GM04503 (cell line): ENCODE results near the gene OR52E1.
"Not testable (repeated sequence)": the region's sequence is repeated elsewhere in the genome, so short reads cannot be mapped to it uniquely, and the experiment has no call there.

Experiments
- DNase-seq: peaks from one replicate; pipeline ENCODE4 v3.0.0-alpha.2; 2012; ENCODE audit warnings: low read depth

OR52E1 gene

DNA sequence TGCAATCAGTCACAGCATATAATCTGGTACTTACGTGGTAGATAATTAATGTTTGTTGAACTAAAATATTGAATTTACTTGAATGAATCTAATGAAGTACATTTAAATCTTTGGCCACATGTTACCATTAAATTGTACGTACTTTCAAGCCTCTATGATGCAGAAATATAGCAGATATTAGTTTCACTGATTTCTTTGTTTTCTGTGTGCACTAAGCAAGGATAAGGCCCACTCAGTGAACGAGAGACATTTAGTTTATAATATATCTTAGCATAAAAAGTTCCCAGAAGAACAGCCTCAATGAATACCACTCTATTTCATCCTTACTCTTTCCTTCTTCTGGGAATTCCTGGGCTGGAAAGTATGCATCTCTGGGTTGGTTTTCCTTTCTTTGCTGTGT, at the start of gene OR52E1:
OR52E1 (plus strand) TSS at position 301 of the 400 bp plus-strand sequence.
- DNase-seq: no peak

DNA sequence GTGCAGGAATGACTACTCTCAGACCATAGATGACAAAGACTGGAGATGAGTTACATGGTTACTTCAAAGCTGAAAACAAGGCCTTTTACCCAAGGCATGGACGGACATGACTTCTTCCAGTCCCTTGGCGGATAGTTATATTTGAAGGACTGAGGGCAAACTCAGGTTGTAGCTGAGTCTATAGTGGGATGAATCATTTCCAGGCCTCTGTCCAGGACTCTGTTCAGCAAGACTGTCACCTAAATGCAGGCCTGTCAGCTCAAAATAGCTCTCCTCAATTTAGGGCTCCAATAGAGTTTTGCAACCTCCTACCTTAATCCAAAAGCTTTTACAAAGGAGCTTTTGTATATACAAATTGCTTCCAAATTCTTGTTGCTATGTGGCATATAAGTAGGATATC, 47.4 kb upstream of the OR52E1 start:
- DNase-seq: no peak

DNA sequence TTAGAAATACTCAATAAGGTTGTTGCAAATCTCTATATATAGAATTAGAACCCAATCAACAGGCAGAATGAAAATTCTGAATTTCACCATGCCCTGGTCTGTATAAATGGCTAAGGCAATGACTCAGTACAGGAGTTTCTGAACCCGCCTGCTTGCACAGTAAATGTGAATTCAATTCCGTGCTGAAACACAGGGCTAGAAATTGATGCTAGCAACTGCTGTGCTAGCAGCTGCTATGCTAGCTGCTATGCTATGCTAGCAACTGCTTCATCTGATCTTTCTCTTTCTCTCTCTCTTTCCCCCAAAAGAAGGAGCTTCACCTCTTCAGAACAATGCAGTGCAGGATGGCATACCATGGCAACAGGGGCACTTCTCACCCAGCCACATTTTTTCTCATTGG, 32.7 kb upstream of the OR52E1 start:
- DNase-seq: no peak

DNA sequence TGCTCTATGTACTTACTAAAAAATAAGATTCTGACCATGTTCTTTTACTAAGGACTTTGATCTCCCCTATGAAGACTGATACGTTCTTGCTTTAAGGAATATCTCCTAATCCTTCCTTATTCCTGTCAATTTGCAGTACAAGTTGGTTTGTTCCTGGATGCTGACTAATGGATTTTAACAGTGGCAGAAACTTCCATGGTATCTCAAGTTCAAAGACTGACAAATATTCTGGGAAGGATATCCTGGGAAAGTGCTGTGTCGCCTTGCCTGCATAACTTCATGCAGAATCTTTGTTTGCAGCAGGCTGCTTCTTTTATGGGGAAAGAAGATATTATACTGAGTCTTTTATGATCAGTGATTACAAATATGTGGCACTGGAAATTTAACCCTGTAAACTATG, 31.4 kb upstream of the OR52E1 start:
- no peak for DNase-seq

DNA sequence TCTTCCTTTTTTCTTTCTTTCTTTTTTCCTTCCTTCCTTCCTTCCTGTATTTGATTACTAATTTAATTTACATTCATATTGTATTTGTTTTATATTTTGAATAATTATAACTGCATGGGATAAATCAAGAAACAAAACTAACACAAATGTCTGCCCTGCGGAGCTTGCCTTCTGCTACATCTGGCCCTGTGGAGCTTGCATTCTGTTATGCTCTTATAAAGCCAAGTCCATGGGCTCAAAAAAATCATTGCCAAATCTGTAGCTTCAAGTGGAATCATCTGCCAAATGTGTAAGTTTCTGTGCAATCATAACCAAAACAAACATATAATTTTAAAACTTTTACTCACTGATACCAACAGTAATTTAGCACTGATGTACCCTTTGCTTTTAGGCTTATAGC, 31.0 kb upstream of the OR52E1 start:
- DNase-seq: no peak

DNA sequence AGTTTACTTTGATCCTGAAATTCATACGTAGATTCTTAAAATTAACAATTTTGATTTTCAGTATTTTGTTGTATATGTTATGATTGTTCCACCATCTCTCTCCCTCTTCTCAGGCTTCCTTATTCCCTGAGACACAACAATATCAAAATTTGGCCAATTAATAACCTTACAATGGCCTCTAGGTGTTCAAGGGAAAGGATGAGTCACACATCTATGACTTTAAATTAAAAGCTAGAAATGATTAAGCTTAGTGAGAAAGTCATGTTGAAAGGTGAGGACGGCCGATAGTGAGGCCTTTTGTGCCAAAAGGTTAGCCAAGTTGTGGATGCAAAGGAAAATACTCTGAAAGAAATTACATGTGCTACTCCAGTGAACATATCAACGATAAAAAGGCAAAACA, 28.5 kb upstream of the OR52E1 start:
- no peak for DNase-seq

DNA sequence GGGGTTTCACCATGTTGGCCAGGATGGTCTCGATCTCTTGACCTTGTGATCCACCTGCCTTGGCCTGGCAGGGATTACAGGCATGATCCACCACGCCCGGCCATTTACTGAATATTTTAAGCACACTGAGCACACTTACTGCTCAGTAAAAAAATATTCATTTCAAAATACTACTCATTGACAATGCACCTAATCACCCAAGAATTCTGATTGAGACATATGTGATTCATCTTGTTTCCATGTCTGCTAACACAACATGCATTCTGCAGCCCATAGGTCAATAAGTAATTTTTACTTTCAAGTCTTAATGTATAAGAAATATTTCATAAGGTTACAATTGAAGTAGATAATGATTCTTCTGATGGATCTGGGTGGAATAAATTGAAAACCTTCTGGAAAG, 27.3 kb upstream of the OR52E1 start:
- no peak for DNase-seq

DNA sequence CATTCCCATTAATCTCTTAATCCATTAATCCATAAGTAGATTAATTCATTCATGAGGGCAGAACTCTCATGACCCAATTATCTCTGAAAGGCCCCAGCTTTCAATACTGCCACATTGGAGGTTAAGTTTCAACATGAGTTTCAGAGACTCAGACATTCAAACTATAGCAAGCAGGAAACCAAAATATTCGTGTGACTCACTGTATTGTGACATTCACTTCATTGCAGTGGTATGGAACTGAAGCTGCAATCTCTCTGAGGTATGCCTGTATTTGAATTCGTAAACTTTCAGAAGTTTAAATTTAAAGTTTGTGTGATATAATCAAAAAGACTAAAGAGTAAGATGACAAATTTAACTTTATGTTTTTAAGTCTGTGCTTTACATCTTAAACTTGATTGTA, 26.0 kb upstream of the OR52E1 start:
- DNase-seq: peak; percentile 6

DNA sequence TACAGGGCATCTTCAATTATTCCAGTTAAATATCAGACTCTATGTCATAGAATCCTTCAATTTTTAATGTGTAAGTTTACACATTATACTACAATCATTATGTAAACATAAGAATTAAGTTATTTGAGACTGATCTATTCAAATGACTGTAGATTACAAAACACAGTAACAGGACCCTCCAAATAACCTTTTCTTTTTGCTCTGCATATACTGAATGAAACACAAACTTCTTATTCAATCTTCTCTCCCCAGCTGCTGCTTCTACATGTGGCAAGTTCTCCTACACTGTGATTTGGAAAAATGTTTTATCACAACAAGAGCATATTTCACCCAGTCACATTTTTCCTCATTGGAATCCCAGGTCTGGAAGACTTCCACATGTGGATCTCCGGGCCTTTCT, 23.1 kb upstream of the OR52E1 start, which contains the start of gene OR52J3:
OR52J3 (plus strand) TSS at position 301 of the 400 bp plus-strand sequence; CDS start at position 301, 0 bp downstream.
- no peak for DNase-seq

DNA sequence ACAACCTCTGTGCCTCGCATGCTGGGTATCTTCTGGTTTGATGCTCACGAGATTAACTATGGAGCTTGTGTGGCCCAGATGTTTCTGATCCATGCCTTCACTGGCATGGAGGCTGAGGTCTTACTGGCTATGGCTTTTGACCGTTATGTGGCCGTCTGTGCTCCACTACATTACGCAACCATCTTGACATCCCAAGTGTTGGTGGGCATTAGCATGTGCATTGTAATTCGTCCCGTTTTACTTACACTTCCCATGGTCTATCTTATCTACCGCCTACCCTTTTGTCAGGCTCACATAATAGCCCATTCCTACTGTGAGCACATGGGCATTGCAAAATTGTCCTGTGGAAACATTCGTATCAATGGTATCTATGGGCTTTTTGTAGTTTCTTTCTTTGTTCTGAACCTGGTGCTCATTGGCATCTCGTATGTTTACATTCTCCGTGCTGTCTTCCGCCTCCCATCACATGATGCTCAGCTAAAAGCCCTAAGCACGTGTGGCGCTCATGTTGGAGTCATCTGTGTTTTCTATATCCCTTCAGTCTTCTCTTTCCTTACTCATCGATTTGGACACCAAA, 22.5 kb upstream of the OR52E1 start:
- no peak for DNase-seq

DNA sequence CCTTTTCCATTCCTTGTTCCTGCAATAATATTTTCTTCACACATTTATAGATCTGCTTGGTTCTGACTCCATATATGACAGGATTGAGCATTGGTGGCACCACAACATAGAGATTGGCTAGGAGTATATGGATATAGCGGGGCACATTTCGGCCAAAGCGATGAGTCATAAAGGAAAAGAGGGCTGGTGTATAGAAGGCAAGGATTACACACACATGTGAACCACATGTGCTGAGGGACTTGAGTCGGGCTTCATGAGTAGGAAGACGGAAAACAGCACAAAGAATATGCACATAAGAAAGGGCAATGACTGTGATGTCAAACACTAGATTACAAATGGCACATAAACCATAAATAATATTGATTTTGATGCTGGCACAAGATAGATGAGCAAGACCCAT, 10.7 kb upstream of the OR52E1 start:
- not testable (repeated sequence) for DNase-seq

DNA sequence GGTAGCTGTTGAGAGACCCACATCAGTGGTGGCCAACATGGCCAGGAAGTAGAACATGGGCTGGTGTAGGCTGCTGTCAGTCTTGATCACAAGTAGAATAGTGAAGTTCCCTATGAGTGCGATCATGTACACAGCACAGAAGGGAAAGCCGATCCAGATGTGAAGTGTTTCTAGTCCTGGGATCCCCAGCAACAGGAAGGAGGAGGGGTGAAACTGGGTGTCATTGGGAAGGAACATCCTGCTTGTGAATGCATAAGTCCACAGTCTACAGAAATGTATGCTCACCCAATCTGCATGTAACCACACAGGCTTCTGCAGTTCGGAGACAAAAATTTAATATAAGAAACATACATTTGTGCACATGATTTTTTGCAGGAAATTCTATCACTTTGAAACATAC, 10.0 kb upstream of the OR52E1 start, which contains the start of gene OR52E2:
OR52E2 (minus strand) TSS at position 237 of the 400 bp plus-strand sequence; CDS start at position 237, 0 bp downstream.
- DNase-seq: no peak

DNA sequence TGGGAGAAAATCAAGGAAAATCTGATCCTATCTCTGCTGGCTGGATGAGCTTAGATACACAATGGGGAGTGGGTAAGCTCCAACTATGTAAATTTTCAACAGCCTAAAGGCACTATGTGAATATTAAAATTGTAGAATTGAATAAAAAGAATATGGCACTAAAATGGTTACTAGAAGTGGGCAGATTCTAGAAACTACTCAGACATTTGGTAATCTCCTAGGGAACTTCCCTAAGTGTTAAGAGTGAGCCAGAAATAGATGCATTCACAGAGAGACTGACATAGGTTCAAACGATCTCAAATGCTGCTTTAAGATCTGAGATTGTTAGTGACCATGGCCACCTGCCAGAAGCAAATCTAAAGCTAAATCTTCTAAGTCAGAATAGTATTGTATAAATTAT, 4.3 kb upstream of the OR52E1 start:
- DNase-seq: no peak

DNA sequence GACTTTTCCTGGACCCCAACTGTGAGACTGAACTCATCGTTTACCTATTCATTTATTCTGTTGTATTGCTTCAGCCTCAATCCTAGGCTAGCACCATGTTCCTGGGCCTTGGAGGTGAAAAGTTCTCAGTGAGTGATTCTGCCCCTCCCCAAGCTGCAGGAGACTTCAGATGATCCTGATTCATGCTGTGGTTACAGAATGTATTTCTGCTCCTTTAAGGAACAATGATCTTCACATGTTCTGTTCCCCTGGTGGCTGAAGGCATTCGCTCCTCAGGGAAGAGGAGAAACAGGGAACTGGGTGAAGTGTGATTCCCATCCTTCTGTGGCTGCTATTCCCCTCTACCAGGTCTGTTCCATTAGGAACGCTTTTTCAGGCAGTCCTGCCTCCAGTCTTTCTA, 2.4 kb downstream of the OR52E1 start:
- no peak for DNase-seq

DNA sequence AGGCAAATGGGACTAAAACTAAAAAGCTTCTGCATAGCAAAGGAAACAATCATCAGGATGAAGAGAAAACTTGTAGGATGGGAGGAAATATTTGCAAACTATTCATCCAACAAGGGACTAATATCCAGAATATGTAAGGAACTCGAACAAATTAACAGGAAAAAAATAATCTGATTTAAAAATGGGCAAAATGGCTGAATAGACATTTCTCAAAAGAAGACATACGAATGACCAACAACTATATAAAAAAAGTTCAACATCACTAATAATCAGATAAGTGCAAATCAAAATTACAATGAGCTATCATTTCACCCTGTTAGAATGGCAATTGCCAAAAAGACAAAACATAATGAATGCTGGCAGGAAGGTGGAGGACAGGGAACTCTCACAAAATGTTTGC, 12.0 kb downstream of the OR52E1 start:
- no peak for DNase-seq

DNA sequence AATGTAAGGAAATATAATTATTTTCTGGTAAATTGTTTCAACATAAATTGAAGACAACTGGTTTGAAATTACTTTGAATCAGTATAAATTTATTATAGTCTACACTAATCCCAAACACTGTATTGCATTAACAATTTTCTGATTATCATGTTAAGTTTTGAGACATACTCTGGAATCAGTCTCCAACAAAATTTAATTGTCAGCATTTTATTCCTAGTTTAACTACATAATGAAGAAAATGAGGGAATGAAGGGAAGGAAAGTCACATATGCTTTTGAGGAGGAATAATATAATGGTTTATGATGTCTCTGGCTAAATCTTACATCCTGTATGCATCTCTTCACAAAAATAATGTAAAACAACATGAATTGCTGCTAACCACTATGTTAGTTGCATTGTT, 14.2 kb downstream of the OR52E1 start:
- no peak for DNase-seq

DNA sequence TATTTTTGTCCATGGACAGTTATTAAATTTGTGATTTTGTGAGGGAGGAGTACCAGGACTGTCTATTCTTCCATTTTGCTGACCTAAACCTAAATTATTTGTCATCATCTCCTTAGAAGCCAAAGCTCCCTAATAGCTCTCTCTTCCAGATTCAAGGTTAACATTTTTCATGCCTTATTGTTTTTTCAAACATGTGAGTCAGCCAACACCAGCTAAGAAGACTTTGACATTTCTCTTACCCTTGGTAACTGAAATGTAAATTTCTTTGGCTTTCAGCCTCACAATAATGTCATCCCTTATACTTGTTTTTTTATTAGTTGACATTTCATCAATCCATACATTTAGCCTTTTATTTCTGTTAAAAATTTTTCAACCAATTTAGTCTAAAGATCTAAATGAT, 19.2 kb downstream of the OR52E1 start:
- no peak for DNase-seq

DNA sequence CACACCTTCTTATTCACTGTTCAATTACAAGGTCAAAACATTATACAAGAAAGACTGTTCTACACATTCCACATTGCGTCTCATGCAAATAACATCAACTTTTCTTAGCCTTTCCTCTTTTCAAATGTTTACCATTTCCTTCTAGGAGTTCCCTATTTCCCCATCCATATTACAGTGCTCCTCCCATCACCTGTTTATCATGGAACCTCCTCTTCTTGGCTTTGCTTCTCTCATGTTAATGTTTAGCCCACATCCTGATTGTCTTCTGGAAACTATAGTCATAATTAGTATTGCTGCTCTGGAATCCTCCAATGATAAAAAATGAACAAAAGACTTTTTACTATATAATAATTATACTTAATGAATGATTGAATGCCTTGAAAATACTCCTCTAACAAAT, 21.3 kb downstream of the OR52E1 start:
- DNase-seq: no peak

DNA sequence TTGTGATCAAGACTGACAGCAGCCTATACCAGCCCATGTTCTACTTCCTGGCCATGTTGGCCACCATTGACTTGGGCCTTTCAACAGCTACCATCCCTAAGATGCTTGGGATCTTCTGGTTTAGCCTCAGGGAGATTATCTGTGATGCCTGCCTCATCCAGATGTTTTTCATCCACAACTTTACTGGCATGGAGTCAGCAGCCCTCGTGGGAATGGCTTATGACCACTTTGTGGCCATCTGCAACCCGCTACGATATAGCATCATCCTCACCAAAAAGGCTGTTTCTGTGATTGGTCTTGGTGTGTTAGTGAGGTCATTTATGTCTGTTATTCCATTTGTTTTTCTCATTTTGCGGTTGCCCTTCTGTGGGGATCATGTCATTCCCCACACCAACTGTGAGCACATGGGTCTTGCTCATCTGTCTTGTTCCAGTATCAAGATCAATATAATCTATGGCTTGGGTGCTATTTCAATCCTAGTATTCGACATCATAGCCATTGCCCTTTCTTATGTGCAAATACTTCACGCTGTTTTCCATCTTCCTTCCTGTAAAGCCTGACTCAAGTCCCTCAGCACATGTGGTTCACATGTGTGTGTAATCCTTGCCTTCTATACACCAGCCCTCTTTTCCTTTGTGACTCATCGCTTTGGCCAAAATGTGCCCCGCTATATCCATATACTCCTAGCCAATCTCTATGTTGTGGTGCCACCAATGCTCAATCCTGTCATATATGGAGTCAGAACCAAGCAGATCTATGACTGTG, 23.6 kb downstream of the OR52E1 start:
- DNase-seq: no peak

DNA sequence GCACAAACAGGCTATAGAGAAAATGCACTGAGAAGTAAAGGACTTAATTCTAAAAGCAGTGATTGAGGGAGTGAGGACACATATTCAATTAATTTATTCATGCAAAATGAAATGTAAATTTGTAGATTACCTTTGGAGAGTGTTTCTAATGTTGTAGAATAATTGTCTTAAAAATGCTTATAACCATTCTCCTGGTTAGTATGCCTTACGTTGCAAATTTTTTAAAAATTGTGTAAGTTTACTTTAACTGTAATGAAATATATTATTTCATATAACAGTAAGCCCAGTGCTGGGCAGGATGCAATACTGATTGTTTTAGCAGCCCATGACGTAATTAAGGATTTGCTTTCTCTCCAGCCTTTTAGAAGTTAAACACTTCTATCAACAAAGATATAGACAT, 26.6 kb downstream of the OR52E1 start:
- no peak for DNase-seq

DNA sequence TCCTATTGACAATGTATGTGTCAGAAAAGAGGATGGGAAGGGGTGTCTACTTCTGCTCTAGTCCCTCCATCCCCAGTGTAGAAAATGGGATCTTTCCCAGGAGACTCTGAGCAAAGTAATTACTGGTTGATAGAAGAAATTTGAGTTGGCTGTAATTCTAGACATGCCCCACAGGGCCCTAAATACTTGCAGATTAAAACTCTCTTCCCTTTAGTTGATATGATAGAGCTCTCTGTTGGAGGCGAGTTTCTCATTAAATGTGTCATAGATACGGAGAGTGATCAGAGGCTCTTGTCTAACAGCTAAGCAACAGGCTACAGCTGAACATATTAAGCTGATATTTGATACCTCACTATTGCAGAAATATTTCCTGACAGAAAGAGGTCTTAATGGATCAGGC, 32.9 kb downstream of the OR52E1 start:
- DNase-seq: no peak

DNA sequence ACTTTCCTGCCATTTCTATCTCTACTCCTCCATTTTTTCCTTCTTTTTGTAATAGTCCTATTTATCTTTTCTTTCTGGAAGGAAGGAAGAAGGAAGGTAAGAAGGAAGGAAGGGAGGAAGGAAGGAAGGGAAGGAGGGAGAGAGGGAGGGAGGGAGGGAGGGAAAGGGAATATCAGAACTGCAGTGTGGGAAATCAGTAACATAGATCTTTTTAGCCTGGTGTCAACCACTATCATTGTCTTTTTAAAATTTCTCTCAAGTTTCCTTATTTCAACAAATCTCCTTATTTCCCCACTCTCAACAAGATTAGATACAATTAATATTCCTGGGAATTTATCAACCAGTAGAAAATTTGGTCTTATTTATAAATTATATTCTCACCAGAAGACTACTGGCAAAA, 33.7 kb downstream of the OR52E1 start:
- no peak for DNase-seq

DNA sequence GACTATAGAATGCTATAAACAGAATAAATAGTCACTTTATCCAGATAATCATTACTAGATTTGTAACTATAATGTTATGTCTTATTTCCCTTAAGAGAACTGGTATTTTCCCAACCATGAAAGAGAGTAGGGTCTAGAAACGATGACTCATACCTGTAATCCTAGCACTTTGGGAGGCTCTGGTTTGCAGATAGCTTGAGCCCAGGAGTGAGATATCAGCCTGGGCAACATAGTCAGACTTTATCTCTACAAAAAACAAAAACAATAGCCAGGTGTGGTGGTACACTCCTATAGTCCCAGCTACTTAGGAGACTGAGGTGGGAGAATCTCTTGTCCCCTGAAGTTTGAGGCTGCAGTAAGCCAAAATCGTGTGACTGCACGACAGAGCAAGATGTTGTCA, 37.9 kb downstream of the OR52E1 start:
- no peak for DNase-seq

DNA sequence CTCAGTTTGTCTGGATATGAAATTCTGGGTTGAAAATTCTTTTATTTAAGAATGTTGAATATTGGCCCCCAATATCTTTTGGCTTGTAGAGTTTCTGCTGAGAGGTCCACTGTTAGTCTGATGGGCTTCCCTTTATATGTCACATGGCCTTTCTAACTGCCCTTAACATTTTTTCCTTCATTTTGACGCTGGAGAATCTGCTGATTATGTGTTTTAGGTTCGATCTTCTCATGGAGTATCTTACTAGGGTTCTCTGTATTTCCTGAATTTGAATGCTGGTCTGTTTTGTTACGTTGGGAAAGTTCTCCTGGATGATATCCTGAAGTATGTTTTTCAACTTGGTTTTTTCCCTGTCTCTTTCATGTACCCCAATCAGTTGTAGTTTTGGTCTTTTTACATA, 46.0 kb downstream of the OR52E1 start:
- DNase-seq: no peak
